Heart right ventricle (tissue), 16 donors: ENCODE data around the gene DYNLRB2. TPM values are rescaled to one million over a fixed set of nuclear protein-coding genes. Genes with fewer than 3 reads are reported as not detected.
A peak's percentile ranks its signal among the peaks of the same experiment; 100 is the strongest.

ENCODE experiments used
- ATAC-seq, 8 donors: fragments of 200-7000 bp; cut with Tn5 transposase; one replicate each; pipeline ENCODE4 v1.9.1; 2020; ENCODE audit warnings: mild to moderate bottlenecking in 8 of 8, moderate library complexity in 8 of 8, moderate number of reproducible peaks in 1 of 8
- DNase-seq, 2 donors: peaks; one replicate each; pipeline ENCODE4 v3.0.0-alpha.2; 2020
- H3K27ac ChIP-seq, 10 donors: fragments of 200-600 bp; sonication (generic) in 2 of 10; one replicate each; pipeline versions ENCODE4 v1.5.0 to v1.8.0; 2020 to 2022; ENCODE audit warnings: mild to moderate bottlenecking in 3 of 10
- H3K27me3 ChIP-seq, 7 donors: fragments of 200-600 bp; one replicate each; pipeline ENCODE4 v1.8.0; 2021 to 2022; ENCODE audit warnings: mild to moderate bottlenecking in 2 of 7
- H3K36me3 ChIP-seq, 9 donors: fragments of 200-600 bp; sonication (generic) in 1 of 9; one replicate each; pipeline versions ENCODE4 v1.5.0 to v1.8.0; 2020 to 2022; ENCODE audit warnings: mild to moderate bottlenecking in 2 of 9
- H3K4me1 ChIP-seq, 9 donors: fragments of 200-600 bp; sonication (generic) in 1 of 9; one replicate each; pipeline versions ENCODE4 v1.5.0 to v1.8.0; 2020 to 2022; ENCODE audit warnings: mild to moderate bottlenecking in 4 of 9
- H3K4me3 ChIP-seq, 10 donors: fragments of 200-600 bp; sonication (generic) in 2 of 10; one replicate each; pipeline versions ENCODE4 v1.5.0 to v1.8.0; 2020 to 2022; ENCODE audit warnings: mild to moderate bottlenecking in 7 of 10, moderate library complexity in 2 of 10
- H3K9me3 ChIP-seq, 11 donors: fragments of 200-600 bp in 10 of 11; sonication (generic) in 2 of 11; one replicate each; pipeline versions ENCODE4 v1.5.0 to v1.8.0; 2013 to 2022; ENCODE audit warnings: mild to moderate bottlenecking in 2 of 11, control low read depth in 1 of 11, moderate library complexity in 1 of 11
- WGBS, 2 donors: extraction: QIAGEN DNeasy Blood & Tissue Kit; methylation state at CpG; one replicate each; pipeline ENCODE4 v1.1.7; 2013; ENCODE audit warnings: inconsistent platforms in 1 of 2; 5-methylcytosine and 5-hydroxymethylcytosine counted together
- intact Hi-C, 10 donors: fragments of 100-400 bp; cut with DNase I; formaldehyde crosslinking; loops; one replicate each; pipeline versions ENCODE4 v1.11.1 to v1.14.2; 2022
- polyA plus RNA-seq, 2 donors: library from polyadenylated mRNA; stranded (reverse); fragments of 200-250 nt; gene quantifications; one replicate each; pipeline ENCODE4 v1.2.3, GENCODE V29; 2013
- total RNA-seq, 10 donors: library from RNA; stranded (reverse); fragmentation: NEBNext Ultra II Directional in 3 of 10; extraction: Animal tissue kit (Norgen Biotek cat#: 25700) in 3 of 10; gene quantifications; one replicate each; pipeline versions ENCODE4 v1.2.1 to v1.2.4, GENCODE V29; 2021 to 2023
- TF ChIP-seq, protein P1 (sequence below), 9 donors: fragments of 200-600 bp; sonication (generic) in 2 of 9; IDR thresholded peaks; one replicate each; pipeline versions ENCODE4 v1.5.0 to v1.8.0; 2021 to 2022; ENCODE audit warnings: antibody characterized with exemption in 9 of 9, mild to moderate bottlenecking in 5 of 9, moderate library complexity in 1 of 9
- donor health status: Arrhythmogenic right ventricular cardiomyopathy.
- donor health status: ischemic (EF 13 %, LVEDD 7.1; RV severe dilation, severe dysfunction).
- donor health status: healthy with polysubstance abuse.
- donor health status: DM: no; HTN: yes; CAD: no.
- donor health status: DM: no; HTN: no; CAD: no.
- donor health status: ischemic (EF 25% LVEDD 6.9; RV normal size, moderate dysfunction).
- donor health status: ischemic (EF 25% LVEDD 5.7; RV mildly dilated, moderate dysfunction).
- donor health status: healthy.
- donor health status: DM: yes; HTN: yes; CAD: no.
- donor health status: Ischemic cardiomyopathy.
- donor health status: ischemic (EF 35%, LVEDD 5.7; RV mildly dilated, moderate dysfunction).
- donor health status: nonischemic (EF 11% LVEDD 7.7; RV severe dilation, severe dysfunction).
- donor health status: DM: yes; HTN: yes; CAD: no.
- donor health status: PGD.
- donor health status: ischemic (EF 29% LVEDD 5.4; RV normal size, mild dysfunction).
- donor health status: nonischemic (EF 23%, LVEDD 6.1; RV moderate dilation, normal function).

Gene DYNLRB2
- total and polyA plus RNA-seq, 12 donors: 0.26 to 0.77 (median 0.70) TPM; not detected in 8

DNA sequence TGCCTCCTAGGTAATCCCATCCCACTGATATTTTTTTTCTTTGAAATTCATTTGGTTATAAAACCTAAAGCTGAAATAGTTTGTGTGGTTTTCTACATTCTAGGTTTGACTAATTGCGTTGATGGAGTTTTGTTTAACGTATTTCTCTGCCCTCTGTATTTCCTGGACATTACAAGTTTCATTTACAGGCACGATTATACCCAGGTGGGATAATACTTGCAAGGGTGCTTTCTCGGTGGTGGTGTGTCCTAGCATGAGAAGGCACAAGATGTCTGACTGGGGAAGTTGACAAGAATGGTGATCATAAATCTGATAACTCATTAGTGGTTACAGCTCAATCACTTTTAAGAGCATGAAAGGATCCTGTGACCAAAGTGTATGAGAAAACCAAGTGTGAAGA lies 45.0 kb downstream of the DYNLRB2 start:
- ATAC-seq: no peak
- 80 to 84% methylated on average over 4 of the region's 4 CpGs for WGBS, 2 donors
- H3K36me3 ChIP-seq: no peaks in the 10 kb centered on the region
- H3K27me3 ChIP-seq: peaks cover 0 to 11% (median 0%) of the 10 kb centered on the region in 7 donors
- H3K27ac ChIP-seq: no peak overlapping the region
- no peak for DNase-seq
- intact Hi-C loops: no loop called here
- no peaks in the 10 kb centered on the region for H3K9me3 ChIP-seq
- TF ChIP-seq, protein P1, sequence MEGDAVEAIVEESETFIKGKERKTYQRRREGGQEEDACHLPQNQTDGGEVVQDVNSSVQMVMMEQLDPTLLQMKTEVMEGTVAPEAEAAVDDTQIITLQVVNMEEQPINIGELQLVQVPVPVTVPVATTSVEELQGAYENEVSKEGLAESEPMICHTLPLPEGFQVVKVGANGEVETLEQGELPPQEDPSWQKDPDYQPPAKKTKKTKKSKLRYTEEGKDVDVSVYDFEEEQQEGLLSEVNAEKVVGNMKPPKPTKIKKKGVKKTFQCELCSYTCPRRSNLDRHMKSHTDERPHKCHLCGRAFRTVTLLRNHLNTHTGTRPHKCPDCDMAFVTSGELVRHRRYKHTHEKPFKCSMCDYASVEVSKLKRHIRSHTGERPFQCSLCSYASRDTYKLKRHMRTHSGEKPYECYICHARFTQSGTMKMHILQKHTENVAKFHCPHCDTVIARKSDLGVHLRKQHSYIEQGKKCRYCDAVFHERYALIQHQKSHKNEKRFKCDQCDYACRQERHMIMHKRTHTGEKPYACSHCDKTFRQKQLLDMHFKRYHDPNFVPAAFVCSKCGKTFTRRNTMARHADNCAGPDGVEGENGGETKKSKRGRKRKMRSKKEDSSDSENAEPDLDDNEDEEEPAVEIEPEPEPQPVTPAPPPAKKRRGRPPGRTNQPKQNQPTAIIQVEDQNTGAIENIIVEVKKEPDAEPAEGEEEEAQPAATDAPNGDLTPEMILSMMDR (IDR thresholded peaks at IDR 0.05): no peak
- peaks cover 0 to 3% (median 0%) of the 10 kb centered on the region in 9 donors for H3K4me1 ChIP-seq
- H3K4me3 ChIP-seq: no peak overlapping the region

DNA sequence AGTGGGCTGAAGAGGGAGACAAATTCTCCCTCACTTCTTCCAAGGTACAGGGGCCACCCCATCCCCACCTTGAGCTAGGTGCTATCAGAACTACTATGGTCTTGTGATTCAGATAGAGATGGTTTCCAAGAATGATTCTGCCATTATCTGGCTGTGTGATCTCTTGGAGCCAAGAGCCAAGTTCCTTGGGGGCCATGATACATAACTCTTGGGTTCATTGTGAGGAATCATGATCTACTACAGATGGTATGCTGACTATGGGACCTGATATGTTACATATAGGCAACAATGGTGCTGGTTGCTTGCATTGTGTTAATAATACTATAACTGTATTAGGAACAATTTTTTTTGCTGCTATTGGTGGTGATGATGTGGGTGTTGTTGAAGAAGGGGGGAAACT lies 45.7 kb downstream of the DYNLRB2 start:
- H3K9me3 ChIP-seq: no peaks in the 10 kb centered on the region
- peaks cover 0 to 6% (median 0%) of the 10 kb centered on the region in 9 donors for H3K4me1 ChIP-seq
- H3K27me3 ChIP-seq: peaks cover 0 to 11% (median 0%) of the 10 kb centered on the region in 7 donors
- H3K27ac ChIP-seq: no peak overlapping the region
- ATAC-seq (no peak), DNase-seq (no peak)
- TF ChIP-seq, protein P1 (IDR thresholded peaks at IDR 0.05): no peak
- H3K36me3 ChIP-seq: no peaks in the 10 kb centered on the region
- H3K4me3 ChIP-seq: no peak overlapping the region
- intact Hi-C loops: no loop called here

DNA sequence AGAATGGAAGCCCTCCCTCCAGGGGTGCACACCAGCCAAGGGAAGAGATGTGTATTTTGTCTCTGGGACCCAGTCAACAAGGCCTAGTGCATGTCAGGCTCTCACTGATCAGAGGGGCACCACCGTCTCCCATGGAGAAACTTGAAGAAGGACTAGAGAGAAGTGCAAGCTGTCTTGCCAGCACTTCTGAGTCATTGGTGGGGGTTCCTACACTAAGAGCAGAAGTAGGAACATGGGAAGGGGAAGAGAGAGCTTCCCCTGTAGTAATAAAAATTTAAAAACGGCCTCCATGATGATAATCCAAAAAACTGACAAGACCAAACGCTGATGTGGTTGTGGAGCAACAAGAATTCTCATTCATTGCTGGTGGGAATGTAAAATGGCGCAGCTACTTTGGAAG lies 46.3 kb downstream of the DYNLRB2 start:
- peaks cover 0 to 6% (median 0%) of the 10 kb centered on the region in 9 donors for H3K4me1 ChIP-seq
- intact Hi-C loops: no loop called here

DNA sequence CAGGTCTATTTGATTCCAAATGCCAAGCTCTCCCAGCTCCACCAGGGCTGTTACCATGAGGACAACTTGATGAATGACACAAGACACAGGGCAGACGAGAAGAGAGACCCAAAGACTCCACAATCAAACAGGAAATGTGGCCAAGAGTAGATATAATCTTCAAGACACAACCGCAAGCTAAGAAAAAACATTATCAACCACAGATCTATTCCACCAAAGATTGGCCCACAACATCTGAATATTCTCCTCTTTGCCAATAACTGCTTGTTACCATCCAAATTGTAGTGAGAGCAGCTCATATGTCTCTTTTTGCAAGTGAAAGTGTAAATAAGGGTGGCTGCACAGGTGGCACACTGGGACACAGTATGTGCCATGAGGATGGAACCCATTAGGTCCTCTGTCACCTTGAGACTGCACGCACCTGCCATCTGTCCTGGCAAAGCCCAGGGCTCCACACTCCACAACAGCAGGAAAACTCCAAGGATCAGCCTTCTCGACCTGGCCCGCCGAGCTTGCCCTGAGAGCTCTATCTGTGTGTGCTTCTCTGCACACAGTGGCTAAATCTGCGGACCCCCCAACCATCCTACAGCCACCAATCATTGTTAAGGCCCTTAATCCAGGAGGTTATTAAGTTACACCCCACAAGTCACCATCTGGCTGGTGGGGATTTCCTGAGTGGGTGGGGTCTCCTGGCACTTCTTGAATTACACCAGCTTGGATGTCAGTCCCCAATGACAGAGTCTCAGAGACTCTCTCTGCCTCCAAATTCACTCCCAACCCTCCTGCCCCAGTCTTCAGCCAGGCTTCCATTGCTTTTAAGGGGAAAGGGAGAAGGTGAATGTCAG lies 50.5 kb downstream of the DYNLRB2 start:
- WGBS, 2 donors: 76 to 78% methylated on average over 7 of the region's 7 CpGs

More for the DNA sequence above, 46.3 kb downstream of the DYNLRB2 start:
- peak in 1 of 8 donors; percentile 41 for ATAC-seq
- no peak for DNase-seq
- TF ChIP-seq, protein P1 (IDR thresholded peaks at IDR 0.05): no peak
- no peaks in the 10 kb centered on the region for H3K9me3 ChIP-seq
- peaks cover 0 to 11% (median 0%) of the 10 kb centered on the region in 7 donors for H3K27me3 ChIP-seq
- 78 to 80% methylated on average over 4 of the region's 4 CpGs for WGBS, 2 donors
- no peak overlapping the region for H3K27ac ChIP-seq
- H3K36me3 ChIP-seq: no peaks in the 10 kb centered on the region
- no peak overlapping the region for H3K4me3 ChIP-seq

More for the DNA sequence above, 50.5 kb downstream of the DYNLRB2 start:
- peaks cover 0 to 6% (median 0%) of the 10 kb centered on the region in 9 donors for H3K4me1 ChIP-seq
- intact Hi-C loops: no loop called here
- ATAC-seq (no peak), DNase-seq (no peak)
- TF ChIP-seq, protein P1 (IDR thresholded peaks at IDR 0.05): no peak
- H3K9me3 ChIP-seq: no peaks in the 10 kb centered on the region
- no peak overlapping the region for H3K4me3 ChIP-seq
- H3K27me3 ChIP-seq: no peaks in the 10 kb centered on the region
- H3K27ac ChIP-seq: no peak overlapping the region
- H3K36me3 ChIP-seq: no peaks in the 10 kb centered on the region
